ENCODE results near the gene SPC25.

The SPC25 gene

DNA sequence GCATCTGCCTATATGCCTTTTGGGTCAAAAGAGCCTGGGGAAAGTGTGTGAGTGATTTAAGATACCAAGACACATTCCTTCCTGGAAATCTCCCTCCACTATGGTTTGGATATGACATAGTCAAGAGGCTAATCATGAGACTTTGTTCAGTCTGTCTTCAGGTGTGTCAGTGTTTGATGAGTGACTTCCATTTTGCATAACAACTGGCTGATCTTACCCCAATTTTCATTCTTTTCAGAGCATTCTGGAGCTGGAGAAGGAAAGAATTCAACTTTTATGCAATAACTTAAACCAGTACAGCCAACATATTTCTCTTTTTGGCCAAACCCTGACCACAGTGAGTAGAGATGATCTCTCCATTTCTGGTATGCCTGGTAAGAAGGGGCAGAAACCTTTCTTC, 39.4 kb downstream of the SPC25 start:
- no peaks in the 10 kb centered on the region for H3K9me3 ChIP-seq (replicated peaks in 1 of 2; ENCODE audit: control insufficient read depth in 2 of 2, insufficient read depth in 1 of 2, low read depth in 1 of 2, low read length in 2 of 2)
- DNase-seq (ENCODE audit: low spot score): no peak
- H3K4me3 ChIP-seq (ENCODE audit: low read length in 2 of 2): no peak overlapping the region

DNA sequence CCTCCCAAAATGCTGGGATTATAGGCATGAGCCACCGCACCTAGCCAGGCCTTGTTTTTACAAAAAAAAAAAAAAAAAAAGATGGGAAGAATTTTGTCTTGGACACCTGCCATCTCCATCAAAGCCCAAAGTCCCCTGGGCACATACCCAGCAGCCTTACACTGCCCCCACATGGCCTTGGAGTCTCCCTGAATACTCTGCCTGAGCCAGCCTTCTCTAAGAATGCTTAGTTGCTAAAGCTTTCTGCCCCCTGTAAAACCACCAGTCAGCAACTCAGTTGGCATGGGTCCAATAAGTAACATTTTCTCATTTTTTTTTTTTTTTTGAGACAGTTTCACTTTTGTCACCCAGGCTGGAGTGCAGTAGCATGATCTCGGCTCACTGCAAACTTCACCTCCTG, 40.6 kb downstream of the SPC25 start:
- no peaks in the 10 kb centered on the region for H3K27me3 ChIP-seq (ENCODE audit: control insufficient read depth in 3 of 3, insufficient read depth in 3 of 3, low read depth in 1 of 3, low read length in 3 of 3)
- no peak overlapping the region for H3K23ac ChIP-seq (ENCODE audit: low read depth, low read length, poor library complexity)
- H3K18ac ChIP-seq (ENCODE audit: low read length): no peak overlapping the region
- WGBS, 2 donors (ENCODE audit: extremely low coverage in 2 of 2, insufficient read length in 2 of 2, insufficient replicate concordance in 1 of 2): no CpG with 5 or more reads among the region's 2 CpGs
- no peak overlapping the region for H4K8ac ChIP-seq (ENCODE audit: low read depth, low read length)
- no peak overlapping the region for H2BK120ac ChIP-seq (ENCODE audit: low read depth, low read length)
- no peak overlapping the region for H2BK12ac ChIP-seq (ENCODE audit: low read length)
- no peak for DNase-seq (ENCODE audit: low spot score)
- H3K36me3 ChIP-seq (replicated peaks in 1 of 2; ENCODE audit: control insufficient read depth in 2 of 2, insufficient read depth in 2 of 2, low read length in 2 of 2): peaks cover 0 to 32% of the 10 kb centered on the region in 2 donors
- no peaks in the 10 kb centered on the region for H3K9me3 ChIP-seq (replicated peaks in 1 of 2; ENCODE audit: control insufficient read depth in 2 of 2, insufficient read depth in 1 of 2, low read depth in 1 of 2, low read length in 2 of 2)
- no peak overlapping the region for H3K4me2 ChIP-seq (ENCODE audit: insufficient read depth, low read length, poor library complexity, severe bottlenecking)
- no peak overlapping the region for H3K14ac ChIP-seq (ENCODE audit: low read length)
- H3K4me1 ChIP-seq (ENCODE audit: control insufficient read depth in 2 of 2, insufficient read depth in 1 of 2, low read depth in 1 of 2, low read length in 2 of 2): no peaks in the 10 kb centered on the region
- H2BK5ac ChIP-seq (ENCODE audit: low read length): no peak overlapping the region
- no peak overlapping the region for H2AFZ ChIP-seq (ENCODE audit: low read length)
- no peaks in the 10 kb centered on the region for H3K79me1 ChIP-seq (ENCODE audit: low read depth, low read length)
- H3K4ac ChIP-seq (ENCODE audit: low read length): no peak overlapping the region
- no peak overlapping the region for H3K27ac ChIP-seq (replicated peaks; ENCODE audit: low read length)
- H2AK5ac ChIP-seq (ENCODE audit: low read depth, low read length): no peak overlapping the region
- H3K4me3 ChIP-seq (ENCODE audit: low read length in 2 of 2): no peak overlapping the region
- no peak overlapping the region for H4K91ac ChIP-seq (ENCODE audit: low read depth, low read length, poor library complexity)
- no peak overlapping the region for H2BK15ac ChIP-seq (ENCODE audit: low read length)
- H3K9ac ChIP-seq (ENCODE audit: low read depth, low read length, poor library complexity): no peak overlapping the region

More for the DNA sequence above, 39.4 kb downstream of the SPC25 start:
- Histone ChIP-seq H4K8ac (ENCODE audit: low read depth, low read length) (no peak overlapping the region), H2AK5ac (ENCODE audit: low read depth, low read length) (no peak overlapping the region), H4K91ac (ENCODE audit: low read depth, low read length, poor library complexity) (no peak overlapping the region), H3K9ac (ENCODE audit: low read depth, low read length, poor library complexity) (no peak overlapping the region), H2BK15ac (ENCODE audit: low read length) (no peak overlapping the region), H3K4ac (ENCODE audit: low read length) (no peak overlapping the region), H3K4me2 (ENCODE audit: insufficient read depth, low read length, poor library complexity, severe bottlenecking) (no peak overlapping the region), H2BK120ac (ENCODE audit: low read depth, low read length) (no peak overlapping the region), H3K79me1 (ENCODE audit: low read depth, low read length) (no peaks in the 10 kb centered on the region), H2AFZ (ENCODE audit: low read length) (no peak overlapping the region), H2BK5ac (ENCODE audit: low read length) (no peak overlapping the region), H3K4me1 (ENCODE audit: control insufficient read depth in 2 of 2, insufficient read depth in 1 of 2, low read depth in 1 of 2, low read length in 2 of 2) (no peaks in the 10 kb centered on the region), H3K23ac (ENCODE audit: low read depth, low read length, poor library complexity) (no peak overlapping the region), H3K18ac (ENCODE audit: low read length) (no peak overlapping the region), H2BK12ac (ENCODE audit: low read length) (no peak overlapping the region), H3K36me3 (replicated peaks in 1 of 2; ENCODE audit: control insufficient read depth in 2 of 2, insufficient read depth in 2 of 2, low read length in 2 of 2) (peaks cover 0 to 40% of the 10 kb centered on the region in 2 donors), H3K27me3 (ENCODE audit: control insufficient read depth in 3 of 3, insufficient read depth in 3 of 3, low read depth in 1 of 3, low read length in 3 of 3) (no peaks in the 10 kb centered on the region), H3K27ac (replicated peaks; ENCODE audit: low read length) (no peak overlapping the region), H3K14ac (ENCODE audit: low read length) (no peak overlapping the region)

- H2BK5ac ChIP-seq (ENCODE audit: low read length): no peak overlapping the region
- H3K4ac ChIP-seq (ENCODE audit: low read length): no peak overlapping the region
- H3K79me1 ChIP-seq (ENCODE audit: low read depth, low read length): no peaks in the 10 kb centered on the region
- peaks cover 0 to 25% of the 10 kb centered on the region in 2 donors for H3K36me3 ChIP-seq (replicated peaks in 1 of 2; ENCODE audit: control insufficient read depth in 2 of 2, insufficient read depth in 2 of 2, low read length in 2 of 2)
- H3K4me3 ChIP-seq (ENCODE audit: low read length in 2 of 2): no peak overlapping the region
- no peak overlapping the region for H3K4me2 ChIP-seq (ENCODE audit: insufficient read depth, low read length, poor library complexity, severe bottlenecking)
- H3K4me1 ChIP-seq (ENCODE audit: control insufficient read depth in 2 of 2, insufficient read depth in 1 of 2, low read depth in 1 of 2, low read length in 2 of 2): no peaks in the 10 kb centered on the region
- H3K27ac ChIP-seq (replicated peaks; ENCODE audit: low read length): no peak overlapping the region
- no peaks in the 10 kb centered on the region for H3K27me3 ChIP-seq (ENCODE audit: control insufficient read depth in 3 of 3, insufficient read depth in 3 of 3, low read depth in 1 of 3, low read length in 3 of 3)
- H2BK15ac ChIP-seq (ENCODE audit: low read length): no peak overlapping the region
- no peak overlapping the region for H4K91ac ChIP-seq (ENCODE audit: low read depth, low read length, poor library complexity)
- H3K9ac ChIP-seq (ENCODE audit: low read depth, low read length, poor library complexity): no peak overlapping the region
- no peak overlapping the region for H3K14ac ChIP-seq (ENCODE audit: low read length)
- H2AFZ ChIP-seq (ENCODE audit: low read length): no peak overlapping the region
- H3K18ac ChIP-seq (ENCODE audit: low read length): no peak overlapping the region
- H3K23ac ChIP-seq (ENCODE audit: low read depth, low read length, poor library complexity): no peak overlapping the region
- DNase-seq (ENCODE audit: low spot score): no peak
- H2BK120ac ChIP-seq (ENCODE audit: low read depth, low read length): no peak overlapping the region
- no peak overlapping the region for H4K8ac ChIP-seq (ENCODE audit: low read depth, low read length)
- H3K9me3 ChIP-seq (replicated peaks in 1 of 2; ENCODE audit: control insufficient read depth in 2 of 2, insufficient read depth in 1 of 2, low read depth in 1 of 2, low read length in 2 of 2): no peaks in the 10 kb centered on the region
- no CpG with 5 or more reads among the region's 3 CpGs for WGBS, 2 donors (ENCODE audit: extremely low coverage in 2 of 2, insufficient read length in 2 of 2, insufficient replicate concordance in 1 of 2)
- no peak overlapping the region for H2BK12ac ChIP-seq (ENCODE audit: low read length)
- no peak overlapping the region for H2AK5ac ChIP-seq (ENCODE audit: low read depth, low read length)
Measured at GRCh38 chr2:168848225-168848624, 42.0 kb downstream of the SPC25 start.

DNA sequence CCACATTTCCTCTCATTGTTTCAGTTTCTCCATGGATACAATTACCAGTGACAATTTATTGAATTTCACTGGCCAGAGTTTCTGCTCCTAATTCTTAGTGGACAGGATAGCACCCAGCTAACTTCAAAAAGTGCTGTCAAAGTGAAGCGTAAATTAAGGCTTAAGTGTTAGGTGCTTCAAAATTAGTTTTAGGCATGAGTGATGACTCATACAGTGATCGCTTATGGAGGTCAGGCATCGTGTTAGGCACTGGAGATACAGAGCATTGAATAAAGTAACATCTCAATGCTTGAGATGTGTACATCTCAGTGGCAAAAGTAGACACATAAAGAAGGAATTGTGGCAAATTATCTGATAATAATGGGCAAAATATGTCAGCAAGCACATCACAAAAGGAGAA, 47.0 kb downstream of the SPC25 start:
- Histone ChIP-seq H4K8ac (ENCODE audit: low read depth, low read length) (no peak overlapping the region), H3K4ac (ENCODE audit: low read length) (no peak overlapping the region), H4K91ac (ENCODE audit: low read depth, low read length, poor library complexity) (no peak overlapping the region), H3K23ac (ENCODE audit: low read depth, low read length, poor library complexity) (no peak overlapping the region), H3K18ac (ENCODE audit: low read length) (no peak overlapping the region), H2AFZ (ENCODE audit: low read length) (no peak overlapping the region), H2AK5ac (ENCODE audit: low read depth, low read length) (no peak overlapping the region), H2BK5ac (ENCODE audit: low read length) (no peak overlapping the region), H3K27ac (replicated peaks; ENCODE audit: low read length) (no peak overlapping the region), H3K14ac (ENCODE audit: low read length) (no peak overlapping the region), H2BK12ac (ENCODE audit: low read length) (no peak overlapping the region), H3K4me1 (ENCODE audit: control insufficient read depth in 2 of 2, insufficient read depth in 1 of 2, low read depth in 1 of 2, low read length in 2 of 2) (no peaks in the 10 kb centered on the region), H3K9ac (ENCODE audit: low read depth, low read length, poor library complexity) (no peak overlapping the region), H3K4me3 (ENCODE audit: low read length in 2 of 2) (no peak overlapping the region), H2BK120ac (ENCODE audit: low read depth, low read length) (no peak overlapping the region), H3K9me3 (replicated peaks in 1 of 2; ENCODE audit: control insufficient read depth in 2 of 2, insufficient read depth in 1 of 2, low read depth in 1 of 2, low read length in 2 of 2) (no peaks in the 10 kb centered on the region), H3K36me3 (replicated peaks in 1 of 2; ENCODE audit: control insufficient read depth in 2 of 2, insufficient read depth in 2 of 2, low read length in 2 of 2) (no peaks in the 10 kb centered on the region), H3K4me2 (ENCODE audit: insufficient read depth, low read length, poor library complexity, severe bottlenecking) (no peak overlapping the region), H2BK15ac (ENCODE audit: low read length) (no peak overlapping the region), H3K27me3 (ENCODE audit: control insufficient read depth in 3 of 3, insufficient read depth in 3 of 3, low read depth in 1 of 3, low read length in 3 of 3) (no peaks in the 10 kb centered on the region), H3K79me1 (ENCODE audit: low read depth, low read length) (no peaks in the 10 kb centered on the region)
- DNase-seq (ENCODE audit: low spot score): no peak
- WGBS, 2 donors (ENCODE audit: extremely low coverage in 2 of 2, insufficient read length in 2 of 2, insufficient replicate concordance in 1 of 2): no CpG with 5 or more reads among the region's 3 CpGs
